ENCODE results near the gene METTL9.
"Not testable (repeated sequence)": the region's sequence is repeated elsewhere in the genome, so short reads cannot be mapped to it uniquely, and the experiment has no call there.

Gene METTL9

DNA sequence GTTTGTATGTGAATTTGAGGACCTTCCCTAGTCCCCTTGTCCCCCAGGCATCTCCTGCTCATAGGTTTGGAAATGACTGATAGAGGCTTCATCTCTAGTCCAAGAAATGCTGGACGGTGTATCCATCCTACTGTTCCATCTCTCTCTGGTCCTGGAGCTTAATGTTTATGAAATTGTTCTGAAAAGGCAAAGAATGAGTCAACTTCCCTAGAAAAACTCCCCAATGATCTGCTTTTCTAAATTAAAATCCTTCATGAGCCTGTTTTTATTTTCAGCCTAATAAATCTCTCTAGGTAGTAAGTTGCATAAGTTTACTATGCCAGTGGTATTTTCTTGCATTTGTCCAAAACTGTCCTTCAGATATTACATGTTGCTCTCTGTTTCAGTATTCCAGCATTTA lies 55.1 kb downstream of the METTL9 start:
- H3K9me3 ChIP-seq (ENCODE audit: insufficient read depth, low read depth, low read length): no peaks in the 10 kb centered on the region
- H3K4me1 ChIP-seq (ENCODE audit: insufficient read depth, low read length): no peaks in the 10 kb centered on the region
- H3K36me3 ChIP-seq (ENCODE audit: insufficient read depth, low read depth, low read length): peaks cover 24% of the 10 kb centered on the region
- H3K9ac ChIP-seq (ENCODE audit: low read depth, low read length): no peak overlapping the region
- H3K27me3 ChIP-seq (ENCODE audit: insufficient read depth, low read length): no peaks in the 10 kb centered on the region
- H3K4me3 ChIP-seq (ENCODE audit: low read length): no peak overlapping the region
- H3K27ac ChIP-seq (ENCODE audit: low read length): no peak overlapping the region

DNA sequence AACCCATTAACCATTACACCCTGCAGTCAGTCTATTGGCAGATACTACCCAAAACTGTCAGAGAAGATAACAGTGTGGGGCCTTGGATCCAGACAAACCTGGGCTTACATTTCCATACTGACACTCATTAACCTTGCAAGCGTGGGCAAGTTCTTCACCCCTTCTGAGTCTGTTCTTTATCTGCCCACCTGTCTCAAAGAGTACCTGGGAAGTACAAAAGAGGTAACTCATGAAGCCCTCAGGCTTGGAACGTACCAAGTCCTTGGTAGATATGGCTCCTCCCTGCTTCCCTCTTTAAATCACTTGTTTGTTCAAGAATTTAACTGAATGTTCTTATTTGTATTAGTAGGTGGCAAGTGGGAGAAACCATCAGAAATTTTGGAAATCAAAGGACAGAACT lies 55.5 kb downstream of the METTL9 start:
- Histone ChIP-seq H3K27ac (ENCODE audit: low read length) (no peak overlapping the region), H3K9ac (ENCODE audit: low read depth, low read length) (no peak overlapping the region), H3K4me3 (ENCODE audit: low read length) (no peak overlapping the region), H3K4me1 (ENCODE audit: insufficient read depth, low read length) (no peaks in the 10 kb centered on the region), H3K36me3 (ENCODE audit: insufficient read depth, low read depth, low read length) (peaks cover 24% of the 10 kb centered on the region), H3K9me3 (ENCODE audit: insufficient read depth, low read depth, low read length) (no peaks in the 10 kb centered on the region), H3K27me3 (ENCODE audit: insufficient read depth, low read length) (no peaks in the 10 kb centered on the region)

DNA sequence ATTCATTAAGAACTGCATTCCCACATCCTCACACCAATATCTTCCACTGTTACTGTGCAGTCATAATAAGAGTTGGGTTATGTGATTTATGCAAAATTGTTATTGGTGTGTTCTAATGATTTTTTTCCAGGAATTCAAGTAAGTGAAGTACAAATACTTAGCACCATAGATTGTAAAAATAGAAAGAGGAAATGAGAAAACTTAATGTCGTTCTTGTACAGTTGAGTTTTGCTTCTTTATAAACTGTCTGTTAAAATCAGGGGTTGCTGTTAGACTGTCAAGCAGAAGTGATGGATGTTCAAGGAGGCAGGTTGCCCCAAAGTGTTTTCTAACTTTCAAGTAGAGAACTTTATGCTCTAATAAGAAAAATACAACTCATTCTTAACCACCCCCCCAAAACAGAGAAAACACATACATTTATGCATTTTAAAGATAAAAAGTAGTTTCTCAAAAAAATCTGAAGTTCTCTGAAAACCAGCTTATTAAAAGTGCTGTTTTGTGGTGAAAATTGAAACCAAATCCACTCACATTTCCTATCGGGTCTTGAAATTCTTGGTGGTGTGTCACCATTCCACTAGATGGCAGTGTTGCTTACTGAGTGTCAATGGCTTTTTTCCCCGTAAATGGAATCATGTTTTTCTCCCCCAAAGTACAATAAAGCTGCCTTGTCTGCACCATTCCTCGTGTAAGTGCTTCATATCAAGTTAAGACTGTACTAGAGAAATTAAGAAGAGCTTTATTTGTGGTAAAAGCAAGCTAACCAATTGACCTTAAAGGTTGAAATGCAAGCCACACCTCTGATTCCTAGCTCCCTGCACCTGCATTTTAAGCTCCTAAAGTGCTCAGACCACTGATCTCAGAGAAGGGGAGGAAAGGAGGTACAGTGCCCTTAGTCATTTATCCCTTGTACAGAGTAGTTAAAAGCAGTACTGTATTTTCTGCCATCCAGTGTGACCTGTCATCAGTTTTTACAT lies 57.7 kb downstream of the METTL9 start:
- Histone ChIP-seq H3K4me1 (ENCODE audit: insufficient read depth, low read length) (no peaks in the 10 kb centered on the region), H3K9me3 (ENCODE audit: insufficient read depth, low read depth, low read length) (no peaks in the 10 kb centered on the region), H3K27ac (ENCODE audit: low read length) (no peak overlapping the region), H3K4me3 (ENCODE audit: low read length) (no peak overlapping the region), H3K36me3 (ENCODE audit: insufficient read depth, low read depth, low read length) (peaks cover 24% of the 10 kb centered on the region), H3K9ac (ENCODE audit: low read depth, low read length) (no peak overlapping the region), H3K27me3 (ENCODE audit: insufficient read depth, low read length) (no peaks in the 10 kb centered on the region)

DNA sequence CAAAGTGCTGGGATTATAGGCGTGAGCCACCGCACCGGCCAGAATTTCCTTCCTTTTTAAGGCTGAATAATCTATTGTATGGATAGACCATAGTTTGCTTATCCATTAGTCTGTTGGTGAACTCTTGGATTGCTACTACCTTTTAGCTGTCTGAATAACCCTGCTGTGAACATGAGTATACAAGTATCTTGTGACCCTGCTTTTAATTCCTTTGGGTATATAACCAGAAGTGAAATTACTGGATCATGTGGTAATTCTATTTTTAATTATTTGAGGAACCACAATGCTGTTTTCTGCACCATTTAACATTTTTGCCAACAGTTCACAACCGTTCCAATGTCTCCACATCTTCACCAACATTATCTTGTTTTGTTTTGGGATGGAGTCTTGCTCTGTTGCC lies 59.7 kb downstream of the METTL9 start:
- Histone ChIP-seq H3K4me3 (ENCODE audit: low read length) (no peak overlapping the region), H3K36me3 (ENCODE audit: insufficient read depth, low read depth, low read length) (peaks cover 24% of the 10 kb centered on the region), H3K27ac (ENCODE audit: low read length) (no peak overlapping the region), H3K4me1 (ENCODE audit: insufficient read depth, low read length) (no peaks in the 10 kb centered on the region), H3K27me3 (ENCODE audit: insufficient read depth, low read length) (no peaks in the 10 kb centered on the region; the same call in 1 of the 2 replicates), H3K9me3 (ENCODE audit: insufficient read depth, low read depth, low read length) (no peaks in the 10 kb centered on the region), H3K9ac (ENCODE audit: low read depth, low read length) (no peak overlapping the region)

DNA sequence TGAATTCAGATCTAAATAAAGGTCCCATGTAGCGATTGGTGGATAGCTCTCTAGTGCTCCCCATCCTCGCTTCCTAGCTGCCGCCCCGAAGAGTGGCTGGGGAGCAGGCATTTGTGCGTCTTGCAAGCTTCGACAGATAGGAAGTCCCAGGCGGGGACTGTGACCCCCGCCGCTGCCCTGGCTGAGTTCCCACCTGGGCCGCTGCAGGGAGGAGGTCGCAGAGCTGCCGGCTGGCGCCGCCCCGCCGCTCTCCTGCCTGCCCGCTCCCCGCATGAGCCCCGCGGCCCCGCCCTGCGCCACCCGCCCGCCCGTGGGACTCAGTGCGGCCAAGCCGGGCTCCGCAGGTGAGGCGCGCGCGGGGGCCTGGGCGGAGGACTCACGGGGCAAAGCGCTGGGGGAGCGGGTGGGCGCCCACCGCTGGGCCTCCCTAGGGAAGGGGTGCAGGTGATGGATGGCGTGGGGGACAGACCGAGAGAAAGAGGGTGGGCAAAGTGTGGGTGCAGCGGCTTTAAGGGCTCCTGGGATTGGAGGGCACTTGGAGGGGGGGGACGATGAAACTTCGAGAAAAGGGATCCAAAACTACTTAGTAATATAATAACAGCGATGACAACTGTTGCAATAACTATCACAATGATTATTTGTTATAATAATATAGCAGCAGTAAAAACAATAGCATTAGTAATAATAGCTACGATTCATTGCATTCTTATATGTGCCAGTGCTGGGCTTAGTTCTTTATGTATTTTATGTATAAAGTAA lies 64.7 kb downstream of the METTL9 start, which contains the start of gene OTOA:
OTOA (plus strand) TSS at position 80 of the 759 bp plus-strand sequence. CDS start 14,547 bp downstream, outside the sequence.
- H3K4me3 ChIP-seq (ENCODE audit: low read length): peak within 1 kb of the TSS; percentile 58; the same call in 1 of the 2 replicates
- H3K4me1 ChIP-seq (ENCODE audit: insufficient read depth, low read length): peaks cover 10% of the 10 kb centered on the region; the same call in 1 of the 2 replicates
- no peaks in the 10 kb centered on the region for H3K36me3 ChIP-seq (ENCODE audit: insufficient read depth, low read depth, low read length)
- H3K9me3 ChIP-seq (ENCODE audit: insufficient read depth, low read depth, low read length): no peaks in the 10 kb centered on the region
- H3K9ac ChIP-seq (ENCODE audit: low read depth, low read length): no peak within 1 kb of the TSS
- H3K27me3 ChIP-seq (ENCODE audit: insufficient read depth, low read length): no peaks in the 10 kb centered on the region; the same call in 1 of the 2 replicates
- no peak within 1 kb of the TSS for H3K27ac ChIP-seq (ENCODE audit: low read length)

DNA sequence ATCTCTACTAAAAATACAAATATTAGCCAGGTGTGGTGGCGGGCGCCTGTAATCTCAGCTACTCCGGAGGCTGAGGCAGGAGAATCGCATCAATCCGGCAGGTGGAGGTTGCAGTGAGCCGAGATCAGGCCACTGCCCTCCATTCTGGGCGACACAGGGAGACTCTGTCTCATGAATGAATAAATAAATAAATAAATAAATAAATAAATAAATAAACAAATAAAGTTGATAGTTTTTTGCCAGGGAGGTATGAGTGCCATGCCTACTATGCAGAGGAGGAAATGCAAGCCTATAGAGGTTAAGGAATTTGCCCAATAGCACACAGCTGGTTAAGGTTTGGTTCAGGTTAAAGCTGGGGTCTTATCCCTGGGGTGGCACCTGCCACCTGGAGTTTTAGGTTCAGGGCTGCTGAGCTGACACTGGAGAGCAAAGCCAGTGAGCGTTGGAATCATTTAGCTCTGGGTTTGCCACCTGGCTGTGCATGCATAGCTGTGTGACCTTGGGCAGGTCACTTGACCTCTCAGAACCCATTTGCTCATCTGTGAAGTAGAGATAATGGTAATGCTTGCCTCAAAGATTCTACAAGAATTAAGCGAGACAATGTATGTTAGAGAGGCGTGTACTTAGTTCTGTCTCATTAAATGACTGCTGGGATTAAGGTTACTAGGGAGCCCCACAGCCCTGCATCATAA lies 65.6 kb downstream of the METTL9 start:
- H3K9ac ChIP-seq (ENCODE audit: low read depth, low read length): no peak overlapping the region
- no peaks in the 10 kb centered on the region for H3K36me3 ChIP-seq (ENCODE audit: insufficient read depth, low read depth, low read length)
- H3K27me3 ChIP-seq (ENCODE audit: insufficient read depth, low read length): no peaks in the 10 kb centered on the region; the same call in 1 of the 2 replicates
- H3K4me3 ChIP-seq (ENCODE audit: low read length): no peak overlapping the region
- no peaks in the 10 kb centered on the region for H3K9me3 ChIP-seq (ENCODE audit: insufficient read depth, low read depth, low read length)
- peaks cover 10% of the 10 kb centered on the region; the same call in 1 of the 2 replicates for H3K4me1 ChIP-seq (ENCODE audit: insufficient read depth, low read length)
- no peak overlapping the region for H3K27ac ChIP-seq (ENCODE audit: low read length)

DNA sequence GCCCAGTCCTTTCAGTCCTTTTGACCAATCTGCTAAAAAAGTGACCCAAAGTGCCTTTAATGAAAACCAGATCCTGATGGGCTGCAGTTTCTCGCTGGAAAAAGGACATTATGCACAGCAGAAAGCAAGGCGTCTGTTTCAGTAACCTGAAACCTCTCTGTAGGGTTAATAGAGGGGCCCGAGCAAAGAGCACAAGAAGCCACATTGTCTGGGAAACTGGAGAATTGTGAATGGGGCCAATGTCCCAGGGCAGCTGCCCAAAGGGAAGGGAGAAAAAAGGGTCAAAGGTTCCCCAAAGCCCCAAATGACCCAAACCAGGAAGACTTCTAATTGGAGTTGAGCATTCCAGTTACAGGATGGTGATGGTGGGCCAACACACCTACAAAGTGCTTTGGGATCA lies 67.4 kb downstream of the METTL9 start:
- H3K27me3 ChIP-seq (ENCODE audit: insufficient read depth, low read length): no peaks in the 10 kb centered on the region; the same call in 1 of the 2 replicates
- H3K36me3 ChIP-seq (ENCODE audit: insufficient read depth, low read depth, low read length): no peaks in the 10 kb centered on the region
- peaks cover 10% of the 10 kb centered on the region; the same call in 1 of the 2 replicates for H3K4me1 ChIP-seq (ENCODE audit: insufficient read depth, low read length)
- H3K9ac ChIP-seq (ENCODE audit: low read depth, low read length): peak overlapping the region; percentile 13; the same call in 1 of the 2 replicates
- no peak overlapping the region for H3K27ac ChIP-seq (ENCODE audit: low read length)
- no peaks in the 10 kb centered on the region for H3K9me3 ChIP-seq (ENCODE audit: insufficient read depth, low read depth, low read length)
- peak overlapping the region; percentile 20; the same call in 1 of the 2 replicates for H3K4me3 ChIP-seq (ENCODE audit: low read length)

DNA sequence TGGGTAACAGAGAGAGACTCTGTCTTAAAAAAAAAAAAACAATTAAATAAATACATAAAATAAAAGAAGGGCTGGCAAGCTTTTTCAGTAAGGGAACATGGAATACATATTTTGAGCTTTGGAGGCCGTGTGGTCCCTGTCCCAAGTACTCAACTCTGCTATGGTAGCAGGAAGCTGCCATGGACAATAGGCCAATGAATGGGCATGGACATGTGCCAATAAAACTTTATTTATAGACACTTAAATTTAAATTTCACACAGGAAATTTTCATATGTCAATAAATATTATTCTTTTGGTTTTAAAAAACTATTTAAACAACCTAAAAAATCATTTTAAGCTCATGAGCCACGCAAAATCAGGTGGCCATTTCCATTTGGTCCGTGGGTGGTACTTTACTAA lies 68.2 kb downstream of the METTL9 start:
- H3K4me1 ChIP-seq (ENCODE audit: insufficient read depth, low read length): peaks cover 10% of the 10 kb centered on the region; the same call in 1 of the 2 replicates
- H3K9me3 ChIP-seq (ENCODE audit: insufficient read depth, low read depth, low read length): no peaks in the 10 kb centered on the region
- no peak overlapping the region for H3K4me3 ChIP-seq (ENCODE audit: low read length)
- no peaks in the 10 kb centered on the region; the same call in 1 of the 2 replicates for H3K27me3 ChIP-seq (ENCODE audit: insufficient read depth, low read length)
- H3K27ac ChIP-seq (ENCODE audit: low read length): no peak overlapping the region
- no peak overlapping the region for H3K9ac ChIP-seq (ENCODE audit: low read depth, low read length)
- H3K36me3 ChIP-seq (ENCODE audit: insufficient read depth, low read depth, low read length): no peaks in the 10 kb centered on the region

DNA sequence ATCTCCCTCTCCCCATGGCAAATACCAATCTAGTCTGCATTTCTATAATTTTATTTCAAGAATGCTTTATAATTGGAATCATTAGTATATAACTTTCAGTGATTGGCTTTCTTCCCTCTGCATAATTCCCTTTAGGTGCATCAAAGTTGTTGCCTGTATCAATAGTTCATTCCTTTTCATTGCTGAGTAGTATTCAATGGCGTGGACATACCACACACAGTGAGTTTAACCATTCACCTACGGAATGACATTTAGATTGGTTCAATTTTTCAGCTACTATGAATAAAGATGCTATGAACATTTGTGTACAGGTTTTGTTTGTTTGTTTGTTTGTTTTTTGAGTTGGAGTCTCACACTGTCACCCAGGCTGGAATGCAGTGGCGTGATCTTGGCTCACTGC lies 74.1 kb downstream of the METTL9 start:
- H3K36me3 ChIP-seq (ENCODE audit: insufficient read depth, low read depth, low read length): no peaks in the 10 kb centered on the region
- no peak overlapping the region for H3K4me3 ChIP-seq (ENCODE audit: low read length)
- H3K27me3 ChIP-seq (ENCODE audit: insufficient read depth, low read length): no peaks in the 10 kb centered on the region
- H3K9ac ChIP-seq (ENCODE audit: low read depth, low read length): no peak overlapping the region
- H3K4me1 ChIP-seq (ENCODE audit: insufficient read depth, low read length): no peaks in the 10 kb centered on the region
- H3K9me3 ChIP-seq (ENCODE audit: insufficient read depth, low read depth, low read length): peaks cover 4% of the 10 kb centered on the region; the same call in 1 of the 2 replicates
- no peak overlapping the region for H3K27ac ChIP-seq (ENCODE audit: low read length)

DNA sequence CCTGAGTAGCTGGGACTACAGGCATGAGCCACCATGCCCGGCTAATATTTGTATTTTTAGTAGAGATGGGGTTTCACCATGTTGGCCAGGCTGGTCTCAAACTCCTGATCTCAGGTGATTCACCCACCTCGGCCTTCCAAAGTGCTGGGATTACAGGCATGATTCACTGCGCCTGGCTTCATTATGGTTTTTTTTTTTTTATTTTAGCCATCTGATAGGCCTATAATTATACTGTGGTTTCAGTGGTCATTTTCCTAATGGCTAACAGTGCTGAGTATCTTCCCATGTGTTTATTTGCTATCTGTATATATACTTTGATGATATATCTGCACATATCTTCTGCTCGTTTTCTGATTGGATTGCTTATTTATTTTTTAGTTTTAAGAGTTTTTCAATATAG lies 75.1 kb downstream of the METTL9 start:
- not testable (repeated sequence) for H3K4me1 ChIP-seq (ENCODE audit: insufficient read depth, low read length); H3K9me3 ChIP-seq (ENCODE audit: insufficient read depth, low read depth, low read length); H3K4me3 ChIP-seq (ENCODE audit: low read length); H3K36me3 ChIP-seq (ENCODE audit: insufficient read depth, low read depth, low read length); H3K9ac ChIP-seq (ENCODE audit: low read depth, low read length); H3K27ac ChIP-seq (ENCODE audit: low read length); H3K27me3 ChIP-seq (ENCODE audit: insufficient read depth, low read length)

DNA sequence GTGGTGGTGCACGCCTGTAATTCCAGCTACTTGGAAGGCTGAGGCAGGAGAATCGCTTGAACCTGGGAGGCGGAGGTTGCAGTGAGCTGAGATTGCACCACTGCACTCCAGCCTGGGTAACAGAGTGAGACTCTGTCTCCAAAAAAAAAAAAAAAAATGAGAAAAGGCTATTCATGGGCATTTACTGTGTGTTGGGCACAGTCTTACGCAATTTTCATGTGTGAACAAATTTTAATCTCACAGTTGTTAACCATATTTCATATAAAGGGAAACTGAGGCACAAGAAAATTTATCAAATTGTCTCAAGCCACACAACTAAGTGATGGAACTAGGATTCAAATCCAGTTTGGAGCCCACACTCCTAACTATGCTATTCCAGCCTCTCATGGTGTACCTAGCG lies 81.3 kb downstream of the METTL9 start:
- H3K27me3 ChIP-seq (ENCODE audit: insufficient read depth, low read length); H3K36me3 ChIP-seq (ENCODE audit: insufficient read depth, low read depth, low read length); H3K4me1 ChIP-seq (ENCODE audit: insufficient read depth, low read length); H3K27ac ChIP-seq (ENCODE audit: low read length); H3K4me3 ChIP-seq (ENCODE audit: low read length); H3K9me3 ChIP-seq (ENCODE audit: insufficient read depth, low read depth, low read length); H3K9ac ChIP-seq (ENCODE audit: low read depth, low read length): not testable (repeated sequence)

All from iPS-20b (cell line).